B cell (primary cell): ENCODE data around the gene FOXP3. TPM values are rescaled to one million over a fixed set of nuclear protein-coding genes. Genes with fewer than 3 reads are reported as not detected.

Source experiments
- ATAC-seq: fragments of 200-7000 bp; cut with Tn5 transposase; one replicate; pipeline ENCODE4 v1.10.0; 2021; ENCODE audit warnings: low read depth, mild to moderate bottlenecking, moderate number of reproducible peaks, moderate library complexity
- CTCF ChIA-PET: fragments of 350-600 bp; sonication (Branson Sonifier 250); formaldehyde crosslinking; loops from one replicate; lab custom pipeline; 2021; ENCODE audit warnings: antibody characterized with exemption, inconsistent platforms; lab: Charles Lee
- POLR2A ChIA-PET: fragments of 350-600 bp; sonication (Branson Sonifier 250); formaldehyde crosslinking; loops from one replicate; lab custom pipeline; 2021; ENCODE audit warnings: antibody characterized with exemption; lab: Charles Lee
- DNase-seq: peaks from one replicate; pipeline ENCODE4 v3.0.0; 2013
- H2AFZ ChIP-seq: 2 replicates; pipeline ENCODE4 v1.6.1; 2012; ENCODE audit warnings: mild to moderate bottlenecking, low read depth, low read length; ENCODE audit not compliant: insufficient read depth, poor library complexity, severe bottlenecking
- H3K27ac ChIP-seq, 2 donors: 1 replicate in 1 of 2; 2 replicates in 1 of 2; pipeline ENCODE4 v1.5.1; 2012 to 2013; ENCODE audit warnings: low read length in 2 of 2, mild to moderate bottlenecking in 2 of 2, moderate library complexity in 1 of 2
- H3K27me3 ChIP-seq, 4 experiments: fragments of 200-600 bp in 1 of 4; sonication (generic) in 1 of 4; replicated peaks in 1 of 4; 1 replicate in 2 of 4; 2 replicates in 2 of 4; pipeline versions ENCODE4 v1.6.1 to v1.7.0; 2013 to 2016; ENCODE audit warnings: low read length in 3 of 4, mild to moderate bottlenecking in 2 of 4, mixed read lengths in 1 of 4, moderate library complexity in 1 of 4; ENCODE audit not compliant: insufficient read depth in 4 of 4, control insufficient read depth in 3 of 4; ENCODE audit errors: control extremely low read depth in 1 of 4
- H3K36me3 ChIP-seq, 2 experiments: replicated peaks in 1 of 2; 1 replicate in 1 of 2; 2 replicates in 1 of 2; pipeline versions ENCODE4 v1.6.1 to v1.7.1; 2013; ENCODE audit warnings: low read length in 1 of 2; ENCODE audit not compliant: insufficient read depth in 2 of 2, control insufficient read depth in 1 of 2; ENCODE audit errors: control extremely low read depth in 1 of 2, extremely low read depth in 1 of 2
- H3K4me1 ChIP-seq, 2 donors: fragments of 200-600 bp in 1 of 2; sonication (generic) in 1 of 2; 1 replicate in 1 of 2; 2 replicates in 1 of 2; pipeline versions ENCODE4 v1.5.1 to v1.6.1; 2013 to 2017; ENCODE audit warnings: low read length in 2 of 2; ENCODE audit not compliant: control insufficient read depth in 2 of 2, insufficient read depth in 2 of 2
- H3K4me2 ChIP-seq: replicated peaks from 2 replicates; pipeline ENCODE3; 2012; ENCODE audit warnings: mild to moderate bottlenecking, low read depth, low read length; ENCODE audit not compliant: poor library complexity, severe bottlenecking
- H3K4me3 ChIP-seq, 5 experiments: fragments of 200-600 bp in 1 of 5; sonication (generic) in 1 of 5; 1 replicate in 3 of 5; 2 replicates in 2 of 5; pipeline versions ENCODE4 v1.5.1 to v1.7.0; 2011 to 2016; ENCODE audit warnings: low read length in 4 of 5, mild to moderate bottlenecking in 4 of 5, low read depth in 2 of 5, control low read depth in 1 of 5, moderate library complexity in 1 of 5; ENCODE audit not compliant: insufficient read depth in 1 of 5; ENCODE audit errors: control extremely low read depth in 1 of 5, extremely low read depth in 1 of 5
- H3K79me2 ChIP-seq: fragments of 200-600 bp; sonication (generic); one replicate; pipeline ENCODE4 v1.6.0; 2016; ENCODE audit warnings: low read length; ENCODE audit not compliant: control insufficient read depth, insufficient read depth
- H3K9ac ChIP-seq: fragments of 200-600 bp; sonication (generic); 2 replicates; pipeline ENCODE4 v1.6.1; 2017; ENCODE audit warnings: mild to moderate bottlenecking, low read length, moderate library complexity
- H3K9me3 ChIP-seq, 3 donors: one replicate each; pipeline versions ENCODE4 v1.6.1 to v1.7.1; 2013; ENCODE audit warnings: low read length in 2 of 3; ENCODE audit not compliant: control insufficient read depth in 2 of 3, insufficient read depth in 1 of 3; ENCODE audit errors: control extremely low read depth in 1 of 3
- H4K20me1 ChIP-seq: 2 replicates; pipeline ENCODE4 v1.6.0; 2012; ENCODE audit warnings: mild to moderate bottlenecking, low read length; ENCODE audit not compliant: insufficient read depth, control insufficient read depth, poor library complexity, severe bottlenecking
- H3K27ac Mint-ChIP-seq: one replicate; pipeline ENCODE4 v1.8.0; 2021; ENCODE audit warnings: mixed read lengths
- H3K27me3 Mint-ChIP-seq: one replicate; pipeline ENCODE4 v1.8.0; 2021; ENCODE audit warnings: mixed read lengths
- H3K4me1 Mint-ChIP-seq: one replicate; pipeline ENCODE4 v1.8.0; 2021; ENCODE audit warnings: mixed read lengths
- H3K4me3 Mint-ChIP-seq: one replicate; pipeline ENCODE4 v1.8.0; 2021; ENCODE audit warnings: mixed read lengths
- H3K9me3 Mint-ChIP-seq: one replicate; pipeline ENCODE4 v1.8.0; 2022; ENCODE audit warnings: mixed read lengths; ENCODE audit not compliant: insufficient read depth
- CTCF ChIP-seq: fragments of 200-600 bp; IDR thresholded peaks from one replicate; pipeline ENCODE4 v1.8.0; 2022; ENCODE audit warnings: antibody characterized with exemption, mild to moderate bottlenecking
- EZH2 ChIP-seq: IDR thresholded peaks from 2 replicates; pipeline ENCODE4 v1.6.1; 2012; ENCODE audit warnings: borderline replicate concordance, low read depth, mild to moderate bottlenecking, moderate library complexity, low read length; ENCODE audit not compliant: insufficient read depth, poor library complexity, severe bottlenecking
- WGBS: methylation state at CpG from one replicate; pipeline ENCODE4 v1.1.5; 2013; ENCODE audit warnings: missing lambda C conversion rate; ENCODE audit not compliant: insufficient coverage; 5-methylcytosine and 5-hydroxymethylcytosine counted together
- intact Hi-C: fragments of 100-400 bp; cut with micrococcal nuclease; formaldehyde crosslinking; loops from one replicate; pipeline ENCODE4 v1.10.0; 2022
- polyA plus RNA-seq: library from polyadenylated mRNA; depleted of rRNA; stranded (reverse); fragments of >200 nt; gene quantifications from 2 replicates; pipeline ENCODE4 v1.2.3, GENCODE V29; 2012
- total RNA-seq, 2 donors: library from RNA; stranded (reverse); fragments of 120-200 nt in 1 of 2; gene quantifications; 1 replicate in 1 of 2; 2 replicates in 1 of 2; pipeline versions ENCODE4 v1.2.3 to v1.2.4, GENCODE V29; 2013 to 2022

Gene FOXP3
- total and polyA plus RNA-seq, 2 donors (not counting 1 experiment from before 2014, with no cell fraction given) = 0.03 TPM; not detected in 1

DNA sequence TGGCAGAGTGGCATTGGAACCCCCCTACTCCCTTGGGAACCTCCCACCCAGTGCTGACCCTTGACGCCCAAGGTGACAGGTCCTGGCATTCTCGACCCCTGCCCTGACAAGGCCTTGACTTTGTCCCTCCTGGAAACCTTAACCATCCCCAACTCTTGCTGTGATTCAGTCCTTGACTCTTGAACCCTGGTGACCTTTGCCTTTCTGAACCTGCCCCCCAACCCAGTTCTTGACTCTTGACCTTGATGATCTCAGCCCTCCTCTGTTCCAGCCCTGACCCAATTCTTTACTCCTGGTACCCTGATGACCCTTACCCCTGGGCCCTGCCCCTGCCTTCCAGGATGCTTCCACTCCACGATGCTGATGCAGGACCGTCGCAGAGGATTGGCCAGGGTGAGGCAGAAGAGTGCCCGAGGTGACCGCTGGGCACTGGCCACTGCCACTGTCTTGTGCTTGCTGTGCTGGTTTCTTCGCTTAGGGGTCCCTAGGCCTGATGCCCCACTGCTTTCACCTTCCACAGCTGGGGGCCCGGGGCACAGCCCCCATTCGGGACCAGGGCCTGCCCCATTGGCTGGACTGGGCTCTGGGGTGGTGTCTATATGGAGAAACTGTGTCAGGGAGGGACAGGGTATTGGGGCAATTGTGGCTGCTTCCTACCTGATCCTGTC is 33.0 kb downstream of the FOXP3 start:
- peak overlapping the region; percentile 62 for H3K4me2 ChIP-seq
- H3K9ac ChIP-seq = peak overlapping the region; percentile 65
- peak overlapping the region; percentile 76 for H2AFZ ChIP-seq

More for the DNA sequence above, 33.0 kb downstream of the FOXP3 start:
- H3K4me1 ChIP-seq = peaks cover 6 to 27% of the 10 kb centered on the region in 2 donors
- no peaks in the 10 kb centered on the region for H3K9me3 ChIP-seq
- TF ChIP-seq EZH2 (no peak), CTCF (no peak)
- H3K27ac ChIP-seq = peak overlapping the region; percentile 87 to 88
- H3K27ac Mint-ChIP-seq = peak overlapping the region; percentile 97
- intact Hi-C loops = loop anchor here (2.0 kb wide), 1 partner anchor 41 kb away; no protein-coding TSS in a partner anchor
- H3K9me3 Mint-ChIP-seq = no peaks in the 10 kb centered on the region
- DNase-seq (no peak), ATAC-seq (no peak)
- ChIA-PET CTCF (interaction anchor here (1.0 kb wide), 1 partner anchor 64 kb away, joined by 3 read pairs; no protein-coding TSS in a partner anchor), POLR2A (interaction anchor here (1.0 kb wide), 1 partner anchor 37 kb away, joined by 3 read pairs; no protein-coding TSS in a partner anchor)
- no peaks in the 10 kb centered on the region for H4K20me1 ChIP-seq
- 95% methylated on average over 7 of the region's 10 CpGs for WGBS
- peak overlapping the region in 4 of 5 experiments; percentile 54 to 64 (median 60) for H3K4me3 ChIP-seq
- H3K27me3 ChIP-seq = no peaks in the 10 kb centered on the region
- peaks cover 20% of the 10 kb centered on the region for H3K4me1 Mint-ChIP-seq
- no peaks in the 10 kb centered on the region for H3K36me3 ChIP-seq
- no peaks in the 10 kb centered on the region for H3K27me3 Mint-ChIP-seq
- H3K4me3 Mint-ChIP-seq = peak overlapping the region; percentile 89
- peaks cover 8% of the 10 kb centered on the region for H3K79me2 ChIP-seq
